Esophagus squamous epithelium (tissue), 5 donors: ENCODE results near the gene ELOVL7. TPM values are rescaled to one million over a fixed set of nuclear protein-coding genes. Genes with fewer than 3 reads are reported as not detected.

Experiments used
- DNase-seq: peaks from one replicate; lab custom pipeline; 2025; lab: John Stamatoyannopoulos, UW
- H3K27ac ChIP-seq, 4 donors: fragments of 200-600 bp; sonication (generic); one replicate each; pipeline ENCODE4 v1.5.1; 2016 to 2019; ENCODE audit warnings: mild to moderate bottlenecking in 1 of 4
- H3K27me3 ChIP-seq, 4 donors: fragments of 200-600 bp; sonication (generic); 1 replicate in 3 of 4; 2 replicates in 1 of 4; pipeline versions ENCODE4 v1.5.1 to v1.6.0; 2017 to 2021; ENCODE audit warnings: antibody characterized with exemption in 1 of 4
- H3K36me3 ChIP-seq, 3 donors: fragments of 200-600 bp; sonication (generic); one replicate each; pipeline ENCODE4 v1.5.1; 2016 to 2019
- H3K4me1 ChIP-seq, 3 donors: fragments of 200-600 bp; sonication (generic); one replicate each; pipeline ENCODE4 v1.5.1; 2017 to 2019
- H3K4me3 ChIP-seq, 4 donors: fragments of 200-600 bp; sonication (generic); 1 replicate in 3 of 4; 2 replicates in 1 of 4; pipeline ENCODE4 v1.5.1; 2016 to 2019; ENCODE audit warnings: mild to moderate bottlenecking in 2 of 4, moderate library complexity in 1 of 4
- H3K9me3 ChIP-seq, 3 donors: fragments of 200-600 bp; sonication (generic); one replicate each; pipeline ENCODE4 v1.5.1; 2016 to 2019
- POLR2A ChIP-seq, 4 donors: fragments of 450-650 bp; IDR thresholded peaks; one replicate each; pipeline ENCODE4 v1.6.1; 2017; ENCODE audit warnings: antibody characterized with exemption in 4 of 4, mild to moderate bottlenecking in 4 of 4, moderate library complexity in 3 of 4
- WGBS, 2 donors: methylation state at CpG; one replicate each; pipeline ENCODE4 v1.1.5; 2018; 5-methylcytosine and 5-hydroxymethylcytosine counted together
- intact Hi-C: fragments of 100-400 bp; cut with DNase I; formaldehyde crosslinking; loops from one replicate; pipeline ENCODE4 v1.15.0; 2022
- total RNA-seq, 4 donors: library from RNA; depleted of rRNA; stranded (reverse); fragments of >200 nt; gene quantifications; one replicate each; pipeline ENCODE4 v1.1.0, GENCODE V29; 2016
- TF ChIP-seq, protein P1 (sequence below), 6 experiments: fragments of 450-650 bp in 4 of 6; fragments of 200-600 bp in 2 of 6; sonication (generic) in 2 of 6; IDR thresholded peaks; one replicate each; pipeline ENCODE4 v1.5.1; 2016 to 2019; ENCODE audit warnings: antibody characterized with exemption in 6 of 6, mild to moderate bottlenecking in 4 of 6, moderate library complexity in 4 of 6
- donor health status: DM: yes; HTN: yes; CAD: no.

Gene ELOVL7
- total RNA-seq, 4 donors from 2014 or later, result 4.0 to 9.8 (median 8.1) TPM

GRCh38 chr5:60846298-60846697 lies 2.2 kb upstream of the ELOVL7 start:
- 100% methylated on average over 1 of the region's 1 CpG for WGBS, 2 donors
- Histone ChIP-seq H3K36me3 (no peaks in the 10 kb centered on the region), H3K9me3 (no peaks in the 10 kb centered on the region), H3K27ac (no peak overlapping the region), H3K27me3 (peaks cover 0 to 36% (median 0%) of the 10 kb centered on the region in 4 donors), H3K4me3 (no peak overlapping the region), H3K4me1 (peaks cover 10 to 23% (median 12%) of the 10 kb centered on the region in 3 donors)
- intact Hi-C loops, result no loop called here
- DNase-seq, result no peak
- TF ChIP-seq, protein P1, sequence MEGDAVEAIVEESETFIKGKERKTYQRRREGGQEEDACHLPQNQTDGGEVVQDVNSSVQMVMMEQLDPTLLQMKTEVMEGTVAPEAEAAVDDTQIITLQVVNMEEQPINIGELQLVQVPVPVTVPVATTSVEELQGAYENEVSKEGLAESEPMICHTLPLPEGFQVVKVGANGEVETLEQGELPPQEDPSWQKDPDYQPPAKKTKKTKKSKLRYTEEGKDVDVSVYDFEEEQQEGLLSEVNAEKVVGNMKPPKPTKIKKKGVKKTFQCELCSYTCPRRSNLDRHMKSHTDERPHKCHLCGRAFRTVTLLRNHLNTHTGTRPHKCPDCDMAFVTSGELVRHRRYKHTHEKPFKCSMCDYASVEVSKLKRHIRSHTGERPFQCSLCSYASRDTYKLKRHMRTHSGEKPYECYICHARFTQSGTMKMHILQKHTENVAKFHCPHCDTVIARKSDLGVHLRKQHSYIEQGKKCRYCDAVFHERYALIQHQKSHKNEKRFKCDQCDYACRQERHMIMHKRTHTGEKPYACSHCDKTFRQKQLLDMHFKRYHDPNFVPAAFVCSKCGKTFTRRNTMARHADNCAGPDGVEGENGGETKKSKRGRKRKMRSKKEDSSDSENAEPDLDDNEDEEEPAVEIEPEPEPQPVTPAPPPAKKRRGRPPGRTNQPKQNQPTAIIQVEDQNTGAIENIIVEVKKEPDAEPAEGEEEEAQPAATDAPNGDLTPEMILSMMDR (IDR thresholded peaks at IDR 0.05), result no peak
- no peak for TF ChIP-seq POLR2A (IDR thresholded peaks at IDR 0.05)

GRCh38 chr5:60843386-60843935 lies 608 bp downstream of the ELOVL7 start:
- DNase-seq, result no peak
- Histone ChIP-seq H3K36me3 (no peaks in the 10 kb centered on the region), H3K27me3 (peaks cover 0 to 43% (median 0%) of the 10 kb centered on the region in 4 donors), H3K4me3 (peak overlapping the region; percentile 55 to 85 (median 68)), H3K27ac (peak overlapping the region; percentile 47 to 79 (median 72)), H3K4me1 (peaks cover 10 to 23% (median 12%) of the 10 kb centered on the region in 3 donors), H3K9me3 (no peaks in the 10 kb centered on the region)
- WGBS, 2 donors, result 0% methylated on average over 5 to 8 of the region's 49 CpGs
- intact Hi-C loops, result no loop called here
- TF ChIP-seq, protein P1 (IDR thresholded peaks at IDR 0.05), result no peak
- TF ChIP-seq POLR2A (IDR thresholded peaks at IDR 0.05), result no peak

DNA sequence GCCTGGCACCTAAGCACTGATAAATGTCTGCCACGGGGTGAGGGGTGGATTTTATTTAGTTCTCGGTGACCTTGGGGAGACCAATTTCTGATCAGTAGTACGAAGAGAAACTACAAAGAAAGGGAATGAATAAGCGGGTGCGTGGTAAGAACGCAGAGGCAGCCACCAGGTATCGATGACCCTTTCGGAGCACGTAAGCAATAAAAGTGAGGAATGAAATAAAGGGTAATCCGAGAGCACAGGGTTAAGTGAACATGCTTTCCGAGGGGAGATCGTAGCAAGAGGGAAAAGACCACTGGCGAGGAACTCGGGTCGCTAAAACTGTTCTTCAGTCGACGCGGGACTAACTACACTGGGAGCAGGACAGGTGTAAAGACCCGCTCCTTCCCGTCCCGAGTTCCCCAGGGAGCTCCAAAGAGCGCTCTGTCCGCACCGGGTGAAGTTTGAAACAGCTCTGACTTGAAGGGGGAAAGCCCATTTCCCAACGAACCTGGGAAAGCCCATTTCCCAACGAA lies 1.1 kb downstream of the ELOVL7 start:
- Histone ChIP-seq H3K9me3 (no peaks in the 10 kb centered on the region), H3K4me3 (peak overlapping the region; percentile 55 to 85 (median 68)), H3K27me3 (peaks cover 0 to 43% (median 0%) of the 10 kb centered on the region in 4 donors), H3K4me1 (peaks cover 10 to 23% (median 12%) of the 10 kb centered on the region in 3 donors), H3K36me3 (no peaks in the 10 kb centered on the region), H3K27ac (peak overlapping the region in 3 of 4 donors; percentile 24 to 79 (median 72))
- intact Hi-C loops, result no loop called here
- 19 to 20% methylated on average over 24 to 26 of the region's 26 CpGs for WGBS, 2 donors
- no peak for DNase-seq
- TF ChIP-seq POLR2A (IDR thresholded peaks at IDR 0.05), result no peak
- TF ChIP-seq, protein P1 (IDR thresholded peaks at IDR 0.05), result no peak

GRCh38 chr5:60841361-60841760 lies 2.7 kb downstream of the ELOVL7 start:
- Histone ChIP-seq H3K27me3 (peaks cover 0 to 43% (median 0%) of the 10 kb centered on the region in 4 donors), H3K4me1 (peaks cover 10 to 23% (median 12%) of the 10 kb centered on the region in 3 donors), H3K9me3 (no peaks in the 10 kb centered on the region), H3K27ac (no peak overlapping the region), H3K36me3 (no peaks in the 10 kb centered on the region), H3K4me3 (no peak overlapping the region)
- intact Hi-C loops, result no loop called here
- TF ChIP-seq, protein P1 (IDR thresholded peaks at IDR 0.05), result no peak
- TF ChIP-seq POLR2A (IDR thresholded peaks at IDR 0.05), result no peak
- DNase-seq, result no peak
- WGBS, 2 donors, result 69 to 78% methylated on average over 2 of the region's 2 CpGs

GRCh38 chr5:60836131-60836530 lies 7.9 kb downstream of the ELOVL7 start:
- Histone ChIP-seq H3K36me3 (no peaks in the 10 kb centered on the region), H3K4me1 (no peaks in the 10 kb centered on the region), H3K4me3 (no peak overlapping the region), H3K27me3 (peaks cover 0 to 5% (median 0%) of the 10 kb centered on the region in 4 donors), H3K27ac (no peak overlapping the region), H3K9me3 (no peaks in the 10 kb centered on the region)
- intact Hi-C loops, result no loop called here
- TF ChIP-seq, protein P1 (IDR thresholded peaks at IDR 0.05), result no peak
- no peak for TF ChIP-seq POLR2A (IDR thresholded peaks at IDR 0.05)
- 39 to 61% methylated on average over 3 of the region's 3 CpGs for WGBS, 2 donors
- no peak for DNase-seq
